Right lobe of liver (tissue), 6 donors: ENCODE data around the gene TXNDC2. TPM values are rescaled to one million over a fixed set of nuclear protein-coding genes. Genes with fewer than 3 reads are reported as not detected.

Experiments used
- ATAC-seq, 4 donors: fragments of 200-7000 bp; cut with Tn5 transposase; one replicate each; pipeline ENCODE4 v1.9.1; 2020; ENCODE audit warnings: mild to moderate bottlenecking in 4 of 4, moderate library complexity in 4 of 4
- DNase-seq, 3 donors: peaks; one replicate each; pipeline ENCODE4 v3.0.0-alpha.2; 2020
- H3K27ac ChIP-seq, 3 donors: fragments of 200-600 bp; one replicate each; pipeline ENCODE4 v1.8.0; 2022
- H3K27me3 ChIP-seq, 2 donors: fragments of 200-600 bp; one replicate each; pipeline ENCODE4 v1.8.0; 2022
- H3K36me3 ChIP-seq, 4 donors: fragments of 200-600 bp; sonication (generic) in 1 of 4; one replicate each; pipeline versions ENCODE4 v1.5.1 to v1.8.0; 2017 to 2022; ENCODE audit warnings: control low read depth in 1 of 4
- H3K4me1 ChIP-seq, 4 donors: fragments of 200-600 bp; sonication (generic) in 1 of 4; one replicate each; pipeline versions ENCODE4 v1.5.1 to v1.8.0; 2017 to 2022; ENCODE audit warnings: control low read depth in 1 of 4
- H3K4me3 ChIP-seq, 3 donors: fragments of 200-600 bp; one replicate each; pipeline ENCODE4 v1.8.0; 2022
- H3K9me3 ChIP-seq, 4 donors: fragments of 200-600 bp; sonication (generic) in 1 of 4; one replicate each; pipeline versions ENCODE4 v1.5.1 to v1.8.0; 2017 to 2022; ENCODE audit warnings: control low read depth in 1 of 4
- CTCF ChIP-seq, 4 donors: fragments of 200-600 bp in 3 of 4; fragments of 450-650 bp in 1 of 4; IDR thresholded peaks; one replicate each; pipeline versions ENCODE4 v1.5.1 to v1.8.0; 2016 to 2022; ENCODE audit warnings: antibody characterized with exemption in 4 of 4, mild to moderate bottlenecking in 2 of 4
- POLR2A ChIP-seq: fragments of 450-650 bp; IDR thresholded peaks from one replicate; pipeline ENCODE4 v1.6.1; 2017; ENCODE audit warnings: antibody characterized with exemption, mild to moderate bottlenecking
- WGBS: methylation state at CpG from one replicate; pipeline ENCODE4 v1.1.6; 2018; ENCODE audit warnings: low coverage, low lambda C conversion rate; ENCODE audit not compliant: insufficient coverage; ENCODE audit errors: missing lambda C conversion rate; 5-methylcytosine and 5-hydroxymethylcytosine counted together
- intact Hi-C, 2 donors: fragments of 100-400 bp; cut with DNase I; formaldehyde crosslinking; loops; one replicate each; pipeline versions ENCODE4 v1.11.2 to v1.14.1; 2022
- long read RNA-seq: library from polyadenylated mRNA; unstranded; transcript quantifications from one replicate; pipeline ENCODE4 v2.0.0, GENCODE V29; 2019
- total RNA-seq, 6 experiments: library from RNA; depleted of rRNA in 2 of 6; stranded (reverse); fragments of >200 nt in 2 of 6; fragmentation: NEBNext Ultra II Directional in 3 of 6; extraction: Animal tissue kit (Norgen Biotek cat#: 25700) in 3 of 6; gene quantifications; one replicate each; pipeline versions ENCODE4 v1.1.0 to v1.2.4, GENCODE V29; 2016 to 2023
- donor health status: DM: no; HTN: yes; CAD: no.
- donor health status: DM: no; HTN: no; CAD: no.
- donor health status: DM: no; HTN: no; CAD: no.
- donor health status: DM: no; HTN: yes; CAD: no.
- donor health status: DM: no; HTN: yes; CAD: no.

TXNDC2 gene
- total RNA-seq = not detected
- long read RNA-seq = 0 reads

- WGBS = 92% methylated on average over 7 of the region's 8 CpGs
Observed at GRCh38 chr18:9885170-9886004, at the start of gene TXNDC2. TSS of gene TXNDC2 (plus strand) at chr18:9885973. CDS start at chr18:9886681, 708 bp downstream.

GRCh38 chr18:9838144-9838877 is 47.5 kb upstream of the TXNDC2 start:
- WGBS = 52% methylated on average over 6 of the region's 10 CpGs
- Histone ChIP-seq H3K27me3 (no peaks in the 10 kb centered on the region), H3K4me1 (no peaks in the 10 kb centered on the region), H3K27ac (no peak overlapping the region), H3K4me3 (no peak overlapping the region), H3K9me3 (no peaks in the 10 kb centered on the region), H3K36me3 (no peaks in the 10 kb centered on the region)
- TF ChIP-seq CTCF (IDR thresholded peaks at IDR 0.05) = no peak
- TF ChIP-seq POLR2A = no peak
- intact Hi-C loops = no loop called here
- DNase-seq (no peak), ATAC-seq (peak in 1 of 4 donors; percentile 44)

More at GRCh38 chr18:9885170-9886004, at the start of gene TXNDC2:
- no peaks in the 10 kb centered on the region for H3K36me3 ChIP-seq
- no peaks in the 10 kb centered on the region for H3K27me3 ChIP-seq
- no peaks in the 10 kb centered on the region for H3K4me1 ChIP-seq
- H3K4me3 ChIP-seq = no peak within 1 kb of the TSS
- TF ChIP-seq POLR2A = no peak
- no peak for TF ChIP-seq CTCF (IDR thresholded peaks at IDR 0.05)
- ATAC-seq (peak in 1 of 4 donors; percentile 12), DNase-seq (no peak)
- H3K9me3 ChIP-seq = no peaks in the 10 kb centered on the region
- intact Hi-C loops = no loop called here
- H3K27ac ChIP-seq = no peak within 1 kb of the TSS

GRCh38 chr18:9839211-9839610 is 46.6 kb upstream of the TXNDC2 start:
- intact Hi-C loops = no loop called here
- no peaks in the 10 kb centered on the region for H3K27me3 ChIP-seq
- DNase-seq = no peak
- TF ChIP-seq POLR2A (no peak), CTCF (IDR thresholded peaks at IDR 0.05) (no peak)
- H3K27ac ChIP-seq = no peak overlapping the region
- no peaks in the 10 kb centered on the region for H3K9me3 ChIP-seq
- H3K4me3 ChIP-seq = no peak overlapping the region
- no peaks in the 10 kb centered on the region for H3K4me1 ChIP-seq
- no peak for ATAC-seq
- H3K36me3 ChIP-seq = no peaks in the 10 kb centered on the region
- 70% methylated on average over 7 of the region's 8 CpGs for WGBS

- intact Hi-C loops = no loop called here
- no peak for ATAC-seq
- no peaks in the 10 kb centered on the region for H3K4me1 ChIP-seq
- H3K9me3 ChIP-seq = no peaks in the 10 kb centered on the region
- H3K27me3 ChIP-seq = no peaks in the 10 kb centered on the region
- H3K27ac ChIP-seq = no peak overlapping the region
- no peak for DNase-seq
- no peak overlapping the region for H3K4me3 ChIP-seq
- WGBS = 65% methylated on average over 9 of the region's 10 CpGs
- TF ChIP-seq POLR2A (no peak), CTCF (IDR thresholded peaks at IDR 0.05) (no peak)
- H3K36me3 ChIP-seq = no peaks in the 10 kb centered on the region
Observed at GRCh38 chr18:9839853-9840252, 45.9 kb upstream of the TXNDC2 start.
